ENCODE results near the gene SOX14.

DNA sequence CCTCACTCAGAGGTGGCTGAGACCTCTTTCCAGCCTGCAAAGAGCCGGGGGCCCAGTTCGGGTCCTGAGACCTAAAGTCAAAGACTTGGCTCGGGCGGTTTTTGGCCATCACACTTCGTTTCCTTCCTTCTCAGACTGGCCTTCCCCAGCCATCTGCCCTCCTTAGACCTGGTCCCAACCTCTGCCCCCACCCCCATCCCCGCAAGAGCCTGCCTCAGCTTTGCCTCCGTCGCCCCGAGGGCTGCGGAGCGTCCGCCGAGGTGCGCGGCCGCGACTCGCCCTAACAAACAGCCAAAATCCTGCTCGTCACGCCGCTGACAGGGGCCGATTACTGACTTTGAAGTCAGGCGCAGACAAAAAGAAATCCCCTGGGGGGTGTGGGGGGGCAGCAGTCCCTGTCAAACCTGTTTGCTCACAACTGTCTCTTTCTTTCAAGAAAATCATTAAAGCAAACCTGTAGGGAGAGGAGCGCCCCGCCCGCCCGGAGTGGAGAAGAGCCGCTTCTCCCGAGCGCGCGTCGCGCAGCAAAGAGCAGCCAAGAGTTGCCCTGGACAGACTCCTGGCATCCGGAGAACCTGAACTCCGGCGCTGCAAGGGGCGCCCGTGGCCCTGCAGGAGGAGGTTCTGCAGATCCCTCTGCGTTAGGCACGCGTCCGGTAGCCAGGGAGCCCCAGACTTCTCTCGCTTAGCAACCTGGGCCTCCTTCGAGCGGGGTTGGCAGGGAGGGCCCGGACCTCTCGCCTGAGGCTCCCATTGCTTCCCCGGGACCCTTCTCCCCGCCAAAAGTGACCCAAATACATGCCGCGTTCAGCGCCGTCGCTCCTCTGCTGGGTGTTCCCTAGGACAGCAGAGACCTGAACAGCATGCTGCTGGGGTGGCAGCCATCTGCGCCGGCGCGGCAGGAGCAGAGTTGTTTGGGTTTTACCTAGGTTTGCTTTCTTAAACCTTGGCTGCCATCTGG is 4.5 kb downstream of the SOX14 start:
- TF ChIP-seq, protein P1, sequence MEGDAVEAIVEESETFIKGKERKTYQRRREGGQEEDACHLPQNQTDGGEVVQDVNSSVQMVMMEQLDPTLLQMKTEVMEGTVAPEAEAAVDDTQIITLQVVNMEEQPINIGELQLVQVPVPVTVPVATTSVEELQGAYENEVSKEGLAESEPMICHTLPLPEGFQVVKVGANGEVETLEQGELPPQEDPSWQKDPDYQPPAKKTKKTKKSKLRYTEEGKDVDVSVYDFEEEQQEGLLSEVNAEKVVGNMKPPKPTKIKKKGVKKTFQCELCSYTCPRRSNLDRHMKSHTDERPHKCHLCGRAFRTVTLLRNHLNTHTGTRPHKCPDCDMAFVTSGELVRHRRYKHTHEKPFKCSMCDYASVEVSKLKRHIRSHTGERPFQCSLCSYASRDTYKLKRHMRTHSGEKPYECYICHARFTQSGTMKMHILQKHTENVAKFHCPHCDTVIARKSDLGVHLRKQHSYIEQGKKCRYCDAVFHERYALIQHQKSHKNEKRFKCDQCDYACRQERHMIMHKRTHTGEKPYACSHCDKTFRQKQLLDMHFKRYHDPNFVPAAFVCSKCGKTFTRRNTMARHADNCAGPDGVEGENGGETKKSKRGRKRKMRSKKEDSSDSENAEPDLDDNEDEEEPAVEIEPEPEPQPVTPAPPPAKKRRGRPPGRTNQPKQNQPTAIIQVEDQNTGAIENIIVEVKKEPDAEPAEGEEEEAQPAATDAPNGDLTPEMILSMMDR (conservative IDR thresholded peaks at IDR 0.05; ENCODE audit: low read depth, low read length), result no peak
- TF ChIP-seq SMC3 (IDR thresholded peaks at IDR 0.05; ENCODE audit: low read depth, low read length), result no peak
- no peak for TF ChIP-seq CHD1 (IDR thresholded peaks at IDR 0.05; ENCODE audit: low read depth, low read length)
- TF ChIP-seq RAD21 (IDR thresholded peaks at IDR 0.05; ENCODE audit: low read length), result no peak
- TF ChIP-seq POLR2A (IDR thresholded peaks at IDR 0.05; ENCODE audit: low read depth, low read length), result no peak
- TF ChIP-seq RCOR1 (IDR thresholded peaks at IDR 0.05; ENCODE audit: insufficient replicate concordance, low read length), result no peak
- no peak for TF ChIP-seq BHLHE40 (IDR thresholded peaks at IDR 0.05; ENCODE audit: low read depth, low read length)
- TF ChIP-seq MXI1 (IDR thresholded peaks at IDR 0.05; ENCODE audit: borderline replicate concordance, low read depth, low read length), result no peak
- TF ChIP-seq MAZ (IDR thresholded peaks at IDR 0.05; ENCODE audit: borderline replicate concordance, low read depth, low read length), result no peak

Data from IMR-90 (cell line).